OCI-LY7 (cell line): Measurements from ENCODE around the gene CTBP1. TPM values are rescaled to one million over a fixed set of nuclear protein-coding genes. Genes with fewer than 3 reads are reported as not detected.

ENCODE experiments used
- BruUV-seq: library from RNA; stranded (reverse); fragments of 400-500 nt; replicated peaks from 2 replicates; lab custom pipeline; 2021; lab: Mats Ljungman, UMichigan
- CTCF ChIA-PET: fragments of 300-600 bp; sonication (Branson Sonifier 250); formaldehyde crosslinking; loops from one replicate; lab custom pipeline; 2022; ENCODE audit warnings: antibody characterized with exemption; ENCODE audit not compliant: unreplicated experiment; lab: Charles Lee
- POLR2A ChIA-PET: fragments of 300-600 bp; sonication (Branson Sonifier 250); formaldehyde crosslinking; loops from one replicate; lab custom pipeline; 2022; ENCODE audit warnings: antibody characterized with exemption; lab: Charles Lee
- DNase-seq: peaks from one replicate; pipeline ENCODE4 v3.0.0-alpha.2; 2015; ENCODE audit warnings: low spot score
- H2AFZ ChIP-seq: fragments of 200-600 bp; sonication (generic), shearing (Covaris generic); 2 replicates; pipeline ENCODE4 v1.6.1; 2014; ENCODE audit warnings: mild to moderate bottlenecking, antibody characterized with exemption, low read length, moderate library complexity
- H3K27ac ChIP-seq: fragments of 200-600 bp; sonication (generic); 2 replicates; pipeline ENCODE4 v1.5.1; 2014; ENCODE audit warnings: mixed run types, low read depth, mild to moderate bottlenecking, moderate library complexity, low read length, inconsistent platforms; ENCODE audit not compliant: poor library complexity, severe bottlenecking
- H3K36me3 ChIP-seq: fragments of 200-600 bp; sonication (generic); 2 replicates; pipeline ENCODE4 v1.6.1; 2014; ENCODE audit warnings: mild to moderate bottlenecking, antibody characterized with exemption, low read length, moderate library complexity, mixed read lengths; ENCODE audit not compliant: insufficient read depth
- H3K4me1 ChIP-seq: fragments of 200-600 bp; sonication (generic); 2 replicates; pipeline ENCODE4 v1.5.1; 2014; ENCODE audit warnings: mild to moderate bottlenecking, low read length; ENCODE audit not compliant: insufficient read depth, poor library complexity, severe bottlenecking
- H3K4me2 ChIP-seq: fragments of 200-600 bp; sonication (generic); 2 replicates; pipeline ENCODE4 v1.6.1; 2014; ENCODE audit warnings: mild to moderate bottlenecking, low read length
- H3K4me3 ChIP-seq: fragments of 200-600 bp; sonication (generic); 2 replicates; pipeline ENCODE4 v1.5.1; 2014; ENCODE audit warnings: mild to moderate bottlenecking, low read depth, low read length; ENCODE audit not compliant: poor library complexity, severe bottlenecking
- H3K79me2 ChIP-seq: fragments of 200-600 bp; sonication (generic); 2 replicates; pipeline ENCODE4 v1.6.1; 2016; ENCODE audit warnings: low read depth, mild to moderate bottlenecking, low read length, moderate library complexity, mixed read lengths; ENCODE audit not compliant: insufficient read depth
- H3K9me2 ChIP-seq: fragments of 200-600 bp; sonication (generic); 2 replicates; pipeline ENCODE4 v1.6.1; 2016; ENCODE audit warnings: mild to moderate bottlenecking, low read length, mixed read lengths; ENCODE audit not compliant: insufficient read depth
- H3K9me3 ChIP-seq: fragments of 200-600 bp; sonication (generic); 2 replicates; pipeline ENCODE4 v1.6.1; 2014; ENCODE audit warnings: mild to moderate bottlenecking, mixed run types, low read length, mixed read lengths
- H4K20me1 ChIP-seq: fragments of 200-600 bp; sonication (generic); 2 replicates; pipeline ENCODE4 v1.6.1; 2014; ENCODE audit warnings: mild to moderate bottlenecking, antibody characterized with exemption, low read length, moderate library complexity, mixed read lengths; ENCODE audit not compliant: insufficient read depth
- CTCF ChIP-seq: fragments of 200-600 bp; sonication (generic); conservative IDR thresholded peaks from 2 replicates; pipeline ENCODE4 v1.5.1; 2014; ENCODE audit warnings: mild to moderate bottlenecking, antibody characterized with exemption, low read length, moderate library complexity, mixed read lengths
- EZH2phosphoT487 ChIP-seq: fragments of 200-600 bp; sonication (generic); IDR thresholded peaks from 2 replicates; pipeline ENCODE4 v1.6.1; 2018; ENCODE audit warnings: low read depth, borderline replicate concordance, mild to moderate bottlenecking, mixed run types, antibody characterized with exemption, low read length, moderate library complexity, mixed read lengths
- intact Hi-C: fragments of 100-400 bp; cut with micrococcal nuclease; formaldehyde crosslinking; loops from one replicate; pipeline ENCODE4 v1.10.0; 2022; ENCODE audit not compliant: unreplicated experiment
- total RNA-seq, 2 experiments: library from RNA; depleted of rRNA in 1 of 2; stranded (reverse); fragments of >200 nt in 1 of 2; shearing (Covaris generic) in 1 of 2; gene quantifications; 2 replicates each; pipeline ENCODE4 v1.2.3, GENCODE V29; 2014 to 2022

The CTBP1 gene
- total RNA-seq, 2 experiments from 2014 or later: 238 to 311 TPM

- TF ChIP-seq EZH2phosphoT487 (no peak), CTCF (no peak)
- DNase-seq: no peak
- ChIA-PET POLR2A (no interaction called here), CTCF (no interaction called here)
- H3K4me3 ChIP-seq: no peak overlapping the region
- no peak overlapping the region for H3K27ac ChIP-seq
- intact Hi-C loops: no loop called here
- no peaks in the 10 kb centered on the region for H3K9me2 ChIP-seq
- no TSS peak for BruUV-seq
- peaks cover 60% of the 10 kb centered on the region for H3K79me2 ChIP-seq
- peaks cover 42% of the 10 kb centered on the region for H3K36me3 ChIP-seq
- no peak overlapping the region for H3K4me2 ChIP-seq
- peaks cover 10% of the 10 kb centered on the region; the same call in 1 of the 2 replicates for H4K20me1 ChIP-seq
- H3K4me1 ChIP-seq: peaks cover 31% of the 10 kb centered on the region
- H2AFZ ChIP-seq: no peak overlapping the region
- no peaks in the 10 kb centered on the region for H3K9me3 ChIP-seq
Measured at GRCh38 chr4:1295405-1296055, 46.6 kb upstream of the CTBP1 start.

- H3K9me2 ChIP-seq: no peaks in the 10 kb centered on the region
- no peaks in the 10 kb centered on the region for H3K9me3 ChIP-seq
- H3K4me1 ChIP-seq: peaks cover 31% of the 10 kb centered on the region
- ChIA-PET CTCF (no interaction called here), POLR2A (no interaction called here)
- intact Hi-C loops: no loop called here
- peaks cover 10% of the 10 kb centered on the region; the same call in 1 of the 2 replicates for H4K20me1 ChIP-seq
- H3K79me2 ChIP-seq: peaks cover 62% of the 10 kb centered on the region
- no peak overlapping the region for H3K27ac ChIP-seq
- BruUV-seq: no TSS peak
- no peak for DNase-seq
- peaks cover 36% of the 10 kb centered on the region for H3K36me3 ChIP-seq
- no peak overlapping the region for H3K4me3 ChIP-seq
- H2AFZ ChIP-seq: no peak overlapping the region
- TF ChIP-seq CTCF: no peak
- TF ChIP-seq EZH2phosphoT487: no peak
- H3K4me2 ChIP-seq: no peak overlapping the region
Measured at GRCh38 chr4:1294891-1295290, 46.0 kb upstream of the CTBP1 start.

- no peak overlapping the region for H3K4me2 ChIP-seq
- no peaks in the 10 kb centered on the region for H3K9me2 ChIP-seq
- H2AFZ ChIP-seq: no peak overlapping the region
- BruUV-seq: no TSS peak
- H4K20me1 ChIP-seq: peaks cover 10% of the 10 kb centered on the region; the same call in 1 of the 2 replicates
- ChIA-PET POLR2A (no interaction called here), CTCF (no interaction called here)
- peaks cover 31% of the 10 kb centered on the region for H3K4me1 ChIP-seq
- TF ChIP-seq EZH2phosphoT487: no peak
- no peak for TF ChIP-seq CTCF
- peaks cover 31% of the 10 kb centered on the region for H3K36me3 ChIP-seq
- intact Hi-C loops: no loop called here
- peaks cover 58% of the 10 kb centered on the region for H3K79me2 ChIP-seq
- no peak for DNase-seq
- no peak overlapping the region for H3K4me3 ChIP-seq
- H3K27ac ChIP-seq: no peak overlapping the region
- no peaks in the 10 kb centered on the region for H3K9me3 ChIP-seq
Measured at GRCh38 chr4:1294424-1294823, 45.5 kb upstream of the CTBP1 start.
